Endothelial cell of umbilical vein (primary cell): ENCODE results near the gene CIB4.

ENCODE experiments used
- EZH2 ChIP-seq: IDR thresholded peaks from 2 replicates; pipeline ENCODE4 v1.6.1; 2012; ENCODE audit warnings: borderline replicate concordance, low read depth, mild to moderate bottlenecking, moderate library complexity, low read length, inconsistent platforms; ENCODE audit not compliant: severe bottlenecking
- FOS ChIP-seq: IDR thresholded peaks from 2 replicates; pipeline ENCODE4 v1.6.1; 2011; ENCODE audit warnings: mild to moderate bottlenecking, low read length, moderate library complexity, borderline replicate concordance; ENCODE audit not compliant: insufficient read depth
- GATA2 ChIP-seq: IDR thresholded peaks from 2 replicates; pipeline ENCODE4 v1.7.0; 2011; ENCODE audit warnings: low read depth, mild to moderate bottlenecking, moderate library complexity, mixed read lengths, low read length; ENCODE audit not compliant: insufficient read length, insufficient read depth
- JUN ChIP-seq: IDR thresholded peaks from 2 replicates; pipeline ENCODE4 v1.6.1; 2011; ENCODE audit warnings: borderline replicate concordance, low read depth; ENCODE audit not compliant: insufficient read length, insufficient read depth
- MYC ChIP-seq: IDR thresholded peaks from one replicate; pipeline ENCODE4 v1.6.1; 2011; ENCODE audit warnings: mild to moderate bottlenecking, low read depth, low read length
- POLR2A ChIP-seq: IDR thresholded peaks from 2 replicates; pipeline ENCODE4 v1.6.1; 2012; ENCODE audit warnings: low read depth, mild to moderate bottlenecking, control low read depth, low read length
- POLR2AphosphoS5 ChIP-seq: IDR thresholded peaks from 2 replicates; pipeline ENCODE4 v1.6.1; 2012; ENCODE audit warnings: low read depth, mild to moderate bottlenecking, control low read depth, low read length, moderate library complexity; ENCODE audit not compliant: insufficient read depth
- TF ChIP-seq, protein P1 (sequence below), 2 donors: IDR thresholded peaks; 1 replicate in 1 of 2; 2 replicates in 1 of 2; pipeline ENCODE4 v1.5.1; 2011; ENCODE audit warnings: low read length in 2 of 2, mild to moderate bottlenecking in 2 of 2, moderate library complexity in 2 of 2, control low read depth in 1 of 2, inconsistent platforms in 1 of 2, low read depth in 1 of 2; ENCODE audit not compliant: insufficient read depth in 1 of 2; ENCODE audit errors: extremely low read depth in 1 of 2
- TF ChIP-seq, protein P2 (sequence below): IDR thresholded peaks from 2 replicates; pipeline ENCODE4 v1.6.1; 2011; ENCODE audit not compliant: insufficient read depth, insufficient read length

- TF ChIP-seq, protein P1, sequence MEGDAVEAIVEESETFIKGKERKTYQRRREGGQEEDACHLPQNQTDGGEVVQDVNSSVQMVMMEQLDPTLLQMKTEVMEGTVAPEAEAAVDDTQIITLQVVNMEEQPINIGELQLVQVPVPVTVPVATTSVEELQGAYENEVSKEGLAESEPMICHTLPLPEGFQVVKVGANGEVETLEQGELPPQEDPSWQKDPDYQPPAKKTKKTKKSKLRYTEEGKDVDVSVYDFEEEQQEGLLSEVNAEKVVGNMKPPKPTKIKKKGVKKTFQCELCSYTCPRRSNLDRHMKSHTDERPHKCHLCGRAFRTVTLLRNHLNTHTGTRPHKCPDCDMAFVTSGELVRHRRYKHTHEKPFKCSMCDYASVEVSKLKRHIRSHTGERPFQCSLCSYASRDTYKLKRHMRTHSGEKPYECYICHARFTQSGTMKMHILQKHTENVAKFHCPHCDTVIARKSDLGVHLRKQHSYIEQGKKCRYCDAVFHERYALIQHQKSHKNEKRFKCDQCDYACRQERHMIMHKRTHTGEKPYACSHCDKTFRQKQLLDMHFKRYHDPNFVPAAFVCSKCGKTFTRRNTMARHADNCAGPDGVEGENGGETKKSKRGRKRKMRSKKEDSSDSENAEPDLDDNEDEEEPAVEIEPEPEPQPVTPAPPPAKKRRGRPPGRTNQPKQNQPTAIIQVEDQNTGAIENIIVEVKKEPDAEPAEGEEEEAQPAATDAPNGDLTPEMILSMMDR (IDR thresholded peaks at IDR 0.05; ENCODE audit: extremely low read depth in 1 of 2, insufficient read depth in 1 of 2, low read depth in 1 of 2, low read length in 2 of 2): no peak
- no peak for TF ChIP-seq MYC
- no peak for TF ChIP-seq EZH2
- TF ChIP-seq, protein P2, sequence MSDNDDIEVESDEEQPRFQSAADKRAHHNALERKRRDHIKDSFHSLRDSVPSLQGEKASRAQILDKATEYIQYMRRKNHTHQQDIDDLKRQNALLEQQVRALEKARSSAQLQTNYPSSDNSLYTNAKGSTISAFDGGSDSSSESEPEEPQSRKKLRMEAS: no peak
- TF ChIP-seq POLR2A: no peak
- no peak for TF ChIP-seq POLR2AphosphoS5
- no peak for TF ChIP-seq JUN
- no peak for TF ChIP-seq FOS
- TF ChIP-seq GATA2: no peak
Measured at GRCh38 chr2:26648516-26648915, 7.3 kb upstream of the CIB4 start.
